ENCODE data around the gene MBNL1.
"Not testable (repeated sequence)": the region's sequence is repeated elsewhere in the genome, so short reads cannot be mapped to it uniquely, and the experiment has no call there.

The MBNL1 gene

DNA sequence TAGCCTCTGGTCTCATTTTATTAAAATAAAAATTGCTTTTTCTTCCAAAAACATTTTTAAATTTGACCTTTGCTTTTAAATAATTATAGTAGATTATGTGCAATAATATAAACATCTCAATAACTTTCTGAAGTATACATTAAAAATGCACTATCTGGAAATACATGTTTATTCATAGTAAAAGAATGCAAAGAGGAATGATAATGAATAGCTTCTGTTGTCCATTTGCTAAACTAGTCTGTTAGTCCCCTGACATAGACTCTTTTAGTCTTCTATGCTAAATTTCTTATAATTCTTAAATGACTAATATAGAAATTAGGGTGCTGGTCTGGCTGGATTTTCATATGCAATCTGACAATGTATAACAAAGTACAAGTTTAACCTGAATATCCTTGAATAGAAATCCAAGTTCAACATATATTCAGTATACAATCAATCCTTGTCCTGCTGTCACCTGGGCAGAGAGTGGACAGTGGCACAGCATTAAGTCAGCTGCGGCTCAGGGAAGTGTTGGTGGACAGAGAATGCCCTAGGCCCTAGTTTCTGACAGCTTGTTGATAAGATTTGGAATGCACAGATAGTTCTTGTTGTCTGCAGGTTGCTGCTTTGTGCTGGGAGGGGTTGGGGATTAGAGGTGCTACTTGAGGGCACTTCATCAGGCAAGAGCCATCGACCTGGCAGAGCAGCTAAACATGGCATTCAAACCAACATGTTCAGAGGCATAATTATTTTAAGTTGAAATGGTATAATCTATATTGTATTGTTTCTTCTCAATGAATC lies 161.7 kb downstream of the MBNL1 start:
- H3K4me1 Mint-ChIP-seq (ENCODE audit: low read depth), result peaks cover 54% of the 10 kb centered on the region
- H3K36me3 Mint-ChIP-seq (ENCODE audit: low read depth), result peaks cover 72% of the 10 kb centered on the region
- no peaks in the 10 kb centered on the region for H3K27me3 Mint-ChIP-seq
- H3K27ac Mint-ChIP-seq, result no peak overlapping the region
- H3K9me3 Mint-ChIP-seq, result peaks cover 4% of the 10 kb centered on the region
- no peak overlapping the region for H3K4me3 Mint-ChIP-seq

DNA sequence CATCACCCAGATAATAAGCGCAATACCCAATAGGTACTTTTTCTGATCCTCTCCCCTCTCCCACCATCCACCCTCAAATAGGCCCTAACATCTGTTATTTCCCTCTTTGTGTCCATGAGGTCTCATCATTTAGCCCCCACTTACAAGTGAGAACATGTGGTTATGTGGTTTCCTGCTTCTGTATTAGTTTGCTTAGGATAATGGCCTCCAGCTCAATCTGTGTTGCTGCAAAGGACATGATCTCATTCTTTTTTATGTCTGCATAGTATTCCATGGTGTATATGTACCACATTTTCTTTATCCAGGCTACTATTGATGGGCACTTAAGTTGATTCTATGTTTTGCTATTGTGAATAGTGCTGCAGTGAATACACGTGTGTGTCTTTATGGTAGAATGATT lies 165.4 kb downstream of the MBNL1 start:
- Mint-ChIP-seq H3K27ac (no peak overlapping the region), H3K4me1 (ENCODE audit: low read depth) (peaks cover 61% of the 10 kb centered on the region), H3K4me3 (no peak overlapping the region)

DNA sequence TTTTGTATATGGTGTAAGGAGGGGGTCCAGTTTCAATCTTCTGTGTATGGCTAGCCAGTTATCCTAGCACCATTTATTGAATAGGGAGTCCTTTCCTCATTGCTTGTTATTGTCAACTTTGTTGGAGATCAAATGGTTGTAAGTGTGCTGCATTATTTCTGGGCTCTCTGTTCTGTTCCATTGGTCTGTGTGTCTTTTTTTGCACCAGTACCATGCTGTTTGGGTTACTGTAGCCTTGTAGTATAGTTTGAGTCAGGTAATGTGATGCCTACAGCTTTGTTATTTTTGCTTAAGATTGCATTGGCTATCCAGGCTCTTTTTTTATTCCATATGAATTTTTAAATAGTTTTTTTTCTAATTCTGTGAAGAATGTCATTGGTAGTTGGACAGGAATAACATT lies 166.5 kb downstream of the MBNL1 start:
- H3K4me1 Mint-ChIP-seq (ENCODE audit: low read depth), result peaks cover 65% of the 10 kb centered on the region
- not testable (repeated sequence) for H3K4me3 Mint-ChIP-seq

More for the DNA sequence above, 165.4 kb downstream of the MBNL1 start:
- H3K9me3 Mint-ChIP-seq, result peaks cover 4% of the 10 kb centered on the region
- peaks cover 75% of the 10 kb centered on the region for H3K36me3 Mint-ChIP-seq (ENCODE audit: low read depth)
- H3K27me3 Mint-ChIP-seq, result no peaks in the 10 kb centered on the region

DNA sequence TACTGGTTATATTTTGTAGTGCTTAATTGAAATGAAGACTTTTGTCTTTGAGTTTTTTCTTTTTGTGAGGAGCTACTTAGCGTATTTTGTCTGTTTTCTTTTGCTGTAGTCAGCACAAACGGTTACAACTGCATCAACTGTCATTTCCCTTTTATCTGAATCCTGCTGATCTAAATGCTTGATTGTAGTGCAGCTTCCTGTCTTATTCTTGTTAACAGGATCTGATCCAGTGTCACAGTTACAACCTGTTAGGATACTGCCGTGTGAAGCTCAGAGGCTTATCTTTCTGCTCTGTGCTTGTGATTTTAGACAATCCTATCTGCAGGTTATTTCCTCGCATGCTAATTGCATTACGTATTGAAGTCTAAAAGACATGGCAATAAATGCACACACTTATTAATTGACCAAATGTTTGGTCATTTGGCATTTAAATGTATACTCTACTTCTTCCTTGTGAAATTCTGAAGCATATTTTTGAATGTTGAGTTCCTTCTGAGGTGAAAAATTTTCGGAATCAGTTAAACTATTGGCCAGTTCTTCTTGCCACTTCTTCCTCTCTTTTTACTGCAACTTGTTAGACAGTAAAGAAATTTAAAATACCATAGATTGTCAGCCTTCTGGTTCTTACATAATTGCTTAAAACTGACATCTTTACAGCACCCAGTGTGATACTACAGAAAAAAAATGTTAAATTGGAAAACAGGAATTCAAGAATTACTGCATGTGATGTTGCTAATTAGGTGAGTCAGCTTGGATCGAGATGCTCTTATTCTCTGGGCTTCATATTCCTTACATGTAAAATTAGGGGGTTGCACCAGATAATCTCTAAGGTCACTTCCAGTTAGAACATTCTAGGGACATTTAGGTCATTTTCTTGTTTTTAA lies 168.2 kb downstream of the MBNL1 start:
- Mint-ChIP-seq H3K4me1 (ENCODE audit: low read depth) (peaks cover 71% of the 10 kb centered on the region), H3K9me3 (peaks cover 4% of the 10 kb centered on the region)

More for the DNA sequence above, 166.5 kb downstream of the MBNL1 start:
- H3K27me3 Mint-ChIP-seq, H3K9me3 Mint-ChIP-seq: not testable (repeated sequence)
- Mint-ChIP-seq H3K27ac (peak overlapping the region; percentile 56), H3K36me3 (ENCODE audit: low read depth) (peaks cover 78% of the 10 kb centered on the region)

DNA sequence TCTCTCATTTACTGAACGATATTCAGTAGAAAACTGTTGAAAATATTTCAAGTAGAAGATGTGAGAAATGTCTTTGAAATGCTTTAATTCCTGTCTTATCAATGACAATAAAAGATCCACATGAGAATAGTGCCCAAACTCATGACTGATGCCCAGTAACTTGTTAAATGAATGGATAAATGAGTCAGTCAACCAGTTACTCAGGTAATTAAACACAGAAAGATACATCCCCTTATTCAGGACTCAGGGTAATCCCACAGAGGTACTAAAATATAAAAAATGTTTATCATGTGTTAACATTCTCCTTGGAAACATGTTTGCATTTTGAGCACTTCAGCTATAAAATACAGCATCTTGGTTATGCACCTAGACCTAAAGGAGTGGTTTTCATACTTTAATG lies 169.5 kb downstream of the MBNL1 start:
- no peaks in the 10 kb centered on the region for H3K27me3 Mint-ChIP-seq
- no peak overlapping the region for H3K4me3 Mint-ChIP-seq
- H3K27ac Mint-ChIP-seq, result peak overlapping the region; percentile 40
- peaks cover 4% of the 10 kb centered on the region for H3K9me3 Mint-ChIP-seq
- peaks cover 64% of the 10 kb centered on the region for H3K36me3 Mint-ChIP-seq (ENCODE audit: low read depth)
- H3K4me1 Mint-ChIP-seq (ENCODE audit: low read depth), result peaks cover 80% of the 10 kb centered on the region

More for the DNA sequence above, 168.2 kb downstream of the MBNL1 start:
- peak overlapping the region; percentile 67 for H3K27ac Mint-ChIP-seq
- H3K27me3 Mint-ChIP-seq, result no peaks in the 10 kb centered on the region
- H3K4me3 Mint-ChIP-seq, result no peak overlapping the region
- H3K36me3 Mint-ChIP-seq (ENCODE audit: low read depth), result peaks cover 76% of the 10 kb centered on the region

DNA sequence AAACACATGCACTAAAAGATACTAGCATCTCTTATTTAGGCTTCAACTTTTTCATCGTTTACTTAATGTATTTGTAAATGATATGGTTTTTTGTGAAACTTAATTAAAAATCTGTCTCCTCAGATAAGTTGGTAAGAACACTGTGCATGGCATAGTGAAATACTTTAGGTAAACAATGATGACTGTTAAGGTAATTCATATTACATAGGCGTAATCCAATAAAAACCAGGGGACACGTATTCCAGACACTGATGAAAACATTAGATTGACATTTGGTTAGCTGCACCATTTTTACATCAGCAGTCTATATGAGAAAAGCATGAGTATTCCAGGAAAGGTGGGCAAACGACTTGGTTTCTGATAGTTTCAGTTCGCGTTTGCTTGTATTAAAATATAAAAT lies 170.0 kb downstream of the MBNL1 start:
- Mint-ChIP-seq H3K27ac (peak overlapping the region; percentile 10), H3K36me3 (ENCODE audit: low read depth) (peaks cover 61% of the 10 kb centered on the region)

DNA sequence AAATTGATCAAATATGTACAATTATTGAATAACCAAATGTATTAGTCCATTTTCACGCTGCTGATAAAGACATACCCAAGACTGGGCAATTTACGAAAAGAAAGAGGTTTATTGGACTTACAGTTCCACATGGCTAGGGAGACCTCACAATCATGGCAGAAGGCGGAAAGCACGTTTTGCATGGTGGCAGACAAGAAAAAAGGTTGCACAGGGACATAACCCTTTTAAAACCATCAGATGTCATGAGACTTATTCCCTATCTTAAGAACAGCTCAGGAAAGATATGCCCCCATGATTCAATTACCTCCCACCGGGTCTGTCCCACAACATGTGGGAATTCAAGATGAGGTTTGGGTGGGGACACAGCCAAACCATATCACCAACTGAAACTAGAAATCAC lies 171.5 kb downstream of the MBNL1 start:
- peaks cover 54% of the 10 kb centered on the region for H3K36me3 Mint-ChIP-seq (ENCODE audit: low read depth)
- not testable (repeated sequence) for H3K9me3 Mint-ChIP-seq, H3K27me3 Mint-ChIP-seq, H3K4me3 Mint-ChIP-seq
- H3K4me1 Mint-ChIP-seq (ENCODE audit: low read depth), result peaks cover 84% of the 10 kb centered on the region
- peak overlapping the region; percentile 51 for H3K27ac Mint-ChIP-seq

More for the DNA sequence above, 170.0 kb downstream of the MBNL1 start:
- Mint-ChIP-seq H3K27me3 (no peaks in the 10 kb centered on the region), H3K4me3 (no peak overlapping the region), H3K9me3 (peaks cover 4% of the 10 kb centered on the region), H3K4me1 (ENCODE audit: low read depth) (peaks cover 84% of the 10 kb centered on the region)

DNA sequence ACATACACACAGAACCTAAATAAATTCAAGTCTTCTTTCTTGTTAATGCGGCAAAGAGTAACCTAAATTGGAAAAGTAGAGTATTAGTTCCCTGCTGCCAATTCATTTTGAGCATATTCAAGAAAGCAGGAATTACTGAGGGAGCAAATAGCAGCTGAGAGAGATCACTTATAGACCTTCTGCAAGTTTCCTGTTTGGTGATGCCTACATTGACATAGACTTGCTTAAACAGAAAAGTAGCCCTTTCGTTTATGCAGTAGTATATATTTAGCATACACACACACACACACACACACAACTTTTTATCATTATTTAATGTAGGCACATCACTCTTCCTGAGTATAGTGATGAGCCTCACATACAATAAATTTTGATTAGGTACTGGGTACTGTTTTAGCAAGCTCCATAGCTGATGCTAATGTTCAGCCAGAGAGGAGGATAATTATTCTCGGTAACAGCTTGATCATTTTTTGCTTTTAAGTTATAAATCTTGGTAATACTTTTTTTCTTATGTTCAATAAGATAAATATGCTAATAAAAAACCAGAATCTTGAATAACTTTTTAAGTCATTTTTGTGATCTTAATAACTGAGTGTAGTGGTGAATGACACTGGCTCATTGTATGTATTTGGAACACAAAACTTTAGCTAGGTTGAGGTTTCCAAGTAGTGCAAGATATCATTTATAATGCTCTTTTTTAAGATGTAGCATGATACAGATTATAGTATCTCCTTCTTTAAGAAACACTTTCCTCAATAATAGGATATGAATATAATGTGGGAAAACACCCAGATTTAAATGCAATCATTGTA lies 174.7 kb downstream of the MBNL1 start:
- H3K27me3 Mint-ChIP-seq, result no peaks in the 10 kb centered on the region
- H3K36me3 Mint-ChIP-seq (ENCODE audit: low read depth), result peaks cover 55% of the 10 kb centered on the region
- peaks cover 82% of the 10 kb centered on the region for H3K4me1 Mint-ChIP-seq (ENCODE audit: low read depth)
- H3K9me3 Mint-ChIP-seq, result no peaks in the 10 kb centered on the region
- no peak overlapping the region for H3K4me3 Mint-ChIP-seq
- peak overlapping the region; percentile 73 for H3K27ac Mint-ChIP-seq

DNA sequence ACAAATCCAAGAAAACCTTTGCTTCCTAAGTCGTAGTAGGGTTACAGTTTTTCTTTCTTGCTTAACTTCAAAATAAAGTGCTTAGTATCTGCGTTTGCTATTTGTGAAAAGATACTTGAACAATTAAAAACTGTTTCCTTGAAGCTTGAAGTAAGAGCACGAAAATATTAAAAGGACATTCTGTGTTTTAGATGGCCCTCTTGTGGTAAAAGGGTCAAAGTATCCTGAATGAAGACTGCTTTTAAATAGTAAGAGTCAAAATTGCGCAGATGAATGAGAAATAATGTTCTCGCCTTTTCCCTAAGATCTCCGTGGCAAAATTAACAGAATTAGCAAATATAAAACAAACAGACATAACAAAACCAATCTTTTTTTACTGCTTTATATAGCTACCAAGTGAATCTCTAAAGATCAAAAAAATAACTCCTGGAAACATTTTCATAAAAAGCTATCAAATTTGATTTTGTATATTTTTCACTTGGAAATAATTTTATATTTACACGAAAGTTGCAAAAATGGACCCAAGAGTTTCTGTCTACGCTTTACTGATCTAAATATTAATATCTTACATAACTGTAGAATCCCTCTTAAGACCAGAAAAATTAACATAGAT lies 175.4 kb downstream of the MBNL1 start:
- H3K9me3 Mint-ChIP-seq, result no peaks in the 10 kb centered on the region
- no peak overlapping the region for H3K4me3 Mint-ChIP-seq
- H3K27ac Mint-ChIP-seq, result peak overlapping the region; percentile 10
- no peaks in the 10 kb centered on the region for H3K27me3 Mint-ChIP-seq
- H3K4me1 Mint-ChIP-seq (ENCODE audit: low read depth), result peaks cover 75% of the 10 kb centered on the region
- H3K36me3 Mint-ChIP-seq (ENCODE audit: low read depth), result peaks cover 53% of the 10 kb centered on the region

DNA sequence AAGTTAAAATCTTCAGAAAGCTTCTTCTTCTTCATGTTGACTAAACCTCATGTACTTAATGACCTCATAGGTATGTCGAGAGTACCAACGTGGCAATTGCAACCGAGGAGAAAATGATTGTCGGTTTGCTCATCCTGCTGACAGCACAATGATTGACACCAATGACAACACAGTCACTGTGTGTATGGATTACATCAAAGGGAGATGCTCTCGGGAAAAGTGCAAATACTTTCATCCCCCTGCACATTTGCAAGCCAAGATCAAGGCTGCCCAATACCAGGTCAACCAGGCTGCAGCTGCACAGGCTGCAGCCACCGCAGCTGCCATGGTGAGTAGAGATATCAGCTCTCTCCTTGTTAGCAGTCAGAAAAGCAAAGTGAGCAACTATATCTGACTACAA lies 176.5 kb downstream of the MBNL1 start:
- no peaks in the 10 kb centered on the region for H3K9me3 Mint-ChIP-seq
- H3K4me3 Mint-ChIP-seq, result no peak overlapping the region
- H3K36me3 Mint-ChIP-seq (ENCODE audit: low read depth), result peaks cover 47% of the 10 kb centered on the region
- no peaks in the 10 kb centered on the region for H3K27me3 Mint-ChIP-seq
- peaks cover 66% of the 10 kb centered on the region for H3K4me1 Mint-ChIP-seq (ENCODE audit: low read depth)
- H3K27ac Mint-ChIP-seq, result peak overlapping the region; percentile 71

DNA sequence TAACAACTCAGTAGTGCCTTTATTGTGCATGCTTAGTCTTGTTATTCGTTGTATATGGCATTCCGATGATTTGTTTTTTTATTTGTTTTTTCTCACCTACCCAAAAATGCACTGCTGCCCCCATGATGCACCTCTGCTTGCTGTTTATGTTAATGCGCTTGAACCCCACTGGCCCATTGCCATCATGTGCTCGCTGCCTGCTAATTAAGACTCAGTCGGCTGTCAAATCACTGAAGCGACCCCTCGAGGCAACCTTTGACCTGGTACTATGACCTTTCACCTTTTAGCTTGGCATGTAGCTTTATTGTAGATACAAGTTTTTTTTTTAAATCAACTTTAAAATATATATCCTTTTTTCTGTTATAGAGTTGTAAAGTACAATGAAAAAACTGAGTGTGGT lies 177.8 kb downstream of the MBNL1 start:
- peaks cover 58% of the 10 kb centered on the region for H3K36me3 Mint-ChIP-seq (ENCODE audit: low read depth)
- peaks cover 66% of the 10 kb centered on the region for H3K4me1 Mint-ChIP-seq (ENCODE audit: low read depth)
- H3K27ac Mint-ChIP-seq, result peak overlapping the region; percentile 49
- no peaks in the 10 kb centered on the region for H3K9me3 Mint-ChIP-seq
- no peak overlapping the region for H3K4me3 Mint-ChIP-seq
- H3K27me3 Mint-ChIP-seq, result no peaks in the 10 kb centered on the region

DNA sequence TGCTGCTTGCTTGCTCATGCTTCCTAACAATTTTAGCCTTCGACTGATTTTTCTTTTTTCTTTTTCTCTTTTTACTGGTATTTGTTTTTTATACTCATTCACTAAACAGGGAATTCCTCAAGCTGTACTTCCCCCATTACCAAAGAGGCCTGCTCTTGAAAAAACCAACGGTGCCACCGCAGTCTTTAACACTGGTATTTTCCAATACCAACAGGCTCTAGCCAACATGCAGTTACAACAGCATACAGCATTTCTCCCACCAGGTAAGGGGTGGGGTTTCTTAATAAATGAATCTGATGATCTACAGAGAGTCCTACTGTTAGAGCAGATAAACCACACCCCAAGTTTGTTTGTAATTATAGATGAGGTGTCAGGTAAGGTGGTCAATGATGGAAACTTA lies 178.8 kb downstream of the MBNL1 start:
- H3K4me3 Mint-ChIP-seq, result no peak overlapping the region
- peaks cover 66% of the 10 kb centered on the region for H3K36me3 Mint-ChIP-seq (ENCODE audit: low read depth)
- peak overlapping the region; percentile 89 for H3K27ac Mint-ChIP-seq
- no peaks in the 10 kb centered on the region for H3K9me3 Mint-ChIP-seq
- H3K4me1 Mint-ChIP-seq (ENCODE audit: low read depth), result peaks cover 66% of the 10 kb centered on the region
- H3K27me3 Mint-ChIP-seq, result no peaks in the 10 kb centered on the region

DNA sequence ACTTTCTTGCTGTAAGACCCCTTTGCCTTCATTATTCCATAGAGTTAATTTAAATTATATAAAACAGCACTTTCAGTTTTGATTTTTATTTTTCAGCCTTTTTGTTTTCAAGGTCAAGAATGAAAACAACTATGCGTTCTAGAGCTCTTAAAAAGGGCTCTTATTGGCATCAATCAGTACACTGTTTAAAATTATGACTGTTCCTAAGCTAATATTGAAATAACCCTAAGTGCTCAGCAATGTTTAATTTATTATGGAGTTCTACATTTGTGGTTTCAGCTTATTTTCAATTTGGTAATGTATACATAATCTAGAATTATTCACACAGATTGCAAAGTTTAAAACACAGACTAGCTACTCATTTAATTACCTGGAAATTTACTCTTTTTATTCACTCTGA lies 179.4 kb downstream of the MBNL1 start:
- Mint-ChIP-seq H3K27ac (peak overlapping the region; percentile 89), H3K36me3 (ENCODE audit: low read depth) (peaks cover 70% of the 10 kb centered on the region), H3K9me3 (no peaks in the 10 kb centered on the region), H3K4me3 (no peak overlapping the region), H3K4me1 (ENCODE audit: low read depth) (peaks cover 64% of the 10 kb centered on the region), H3K27me3 (no peaks in the 10 kb centered on the region)

DNA sequence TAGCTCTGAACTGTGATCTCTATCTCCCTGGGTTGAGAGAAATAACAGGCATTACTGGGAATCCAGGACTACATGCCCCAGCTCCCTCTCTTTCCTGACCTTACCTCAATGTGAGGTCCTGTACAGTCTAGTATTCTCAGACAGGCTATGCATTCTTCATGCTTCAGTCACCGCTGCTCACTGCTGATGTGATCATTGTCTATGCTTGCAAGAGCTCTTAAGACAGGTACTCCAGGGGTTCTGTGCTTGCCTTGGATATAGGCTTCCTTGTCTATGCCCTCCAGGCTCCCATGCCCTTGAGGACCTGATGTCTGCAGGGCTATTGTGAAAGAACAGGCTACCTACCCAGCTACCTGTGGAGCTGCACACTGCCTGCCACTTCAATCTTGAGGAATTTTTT lies 183.6 kb downstream of the MBNL1 start:
- Mint-ChIP-seq H3K36me3 (ENCODE audit: low read depth) (peaks cover 71% of the 10 kb centered on the region), H3K27ac (peak overlapping the region; percentile 73), H3K9me3 (no peaks in the 10 kb centered on the region), H3K4me3 (no peak overlapping the region), H3K4me1 (ENCODE audit: low read depth) (peaks cover 38% of the 10 kb centered on the region), H3K27me3 (no peaks in the 10 kb centered on the region)

All from stimulated activated naive CD8-positive, alpha-beta T cell treated with anti-CD3 and anti-CD28 coated beads, Interleukin-15, Interleukin-2, amounts not matched to agents 100 ng/mL and 50 ng/mL, for 24 hours (primary cell).